Kidney (tissue), 14 donors: ENCODE measurements around the gene RBM17. TPM values are rescaled to one million over a fixed set of nuclear protein-coding genes. Genes with fewer than 3 reads are reported as not detected.

Source experiments
- DNase-seq, 5 donors: peaks; one replicate each; pipeline ENCODE4 v3.0.0-alpha.2; 2013 to 2020
- FAIRE-seq: peaks from 2 replicates; lab custom pipeline; 2012; peaks lifted over from hg19 to GRCh38; lab: Jason Lieb, UNC
- H3K27ac ChIP-seq, 2 donors: one replicate each; pipeline ENCODE4 v1.7.0; 2013; ENCODE audit warnings: low read depth in 2 of 2, low read length in 2 of 2, inconsistent platforms in 1 of 2
- H3K27me3 ChIP-seq: one replicate; pipeline ENCODE4 v1.7.1; 2013; ENCODE audit warnings: low read length, inconsistent platforms; ENCODE audit not compliant: control insufficient read depth, insufficient read depth
- H3K36me3 ChIP-seq, 3 donors: one replicate each; pipeline versions ENCODE4 v1.7.0 to v1.7.1; 2013; ENCODE audit warnings: low read length in 3 of 3, control low read depth in 1 of 3, inconsistent platforms in 1 of 3; ENCODE audit not compliant: insufficient read depth in 3 of 3, control insufficient read depth in 2 of 3
- H3K4me1 ChIP-seq, 3 donors: one replicate each; pipeline versions ENCODE4 v1.7.0 to v1.7.1; 2013; ENCODE audit warnings: low read length in 3 of 3, inconsistent platforms in 1 of 3, low read depth in 1 of 3; ENCODE audit not compliant: control insufficient read depth in 2 of 3, insufficient read depth in 2 of 3
- H3K4me3 ChIP-seq, 3 donors: one replicate each; pipeline versions ENCODE4 v1.7.0 to v1.8.1; 2013; ENCODE audit warnings: low read length in 3 of 3, control low read depth in 1 of 3, inconsistent platforms in 1 of 3
- H3K9ac ChIP-seq, 3 donors: one replicate each; pipeline versions ENCODE4 v1.7.0 to v1.7.1; 2013; ENCODE audit warnings: low read length in 3 of 3, control low read depth in 1 of 3, inconsistent platforms in 1 of 3
- H3K9me3 ChIP-seq, 3 donors: one replicate each; pipeline versions ENCODE4 v1.7.0 to v1.7.1; 2013; ENCODE audit warnings: low read length in 3 of 3, control low read depth in 1 of 3, inconsistent platforms in 1 of 3; ENCODE audit not compliant: control insufficient read depth in 2 of 3, insufficient read depth in 1 of 3
- CTCF ChIP-seq: IDR thresholded peaks from 3 replicates; pipeline ENCODE4 v1.5.1; 2012; ENCODE audit warnings: mild to moderate bottlenecking, moderate library complexity, borderline replicate concordance; ENCODE audit not compliant: insufficient read depth; ENCODE audit errors: extremely low read depth
- intact Hi-C: fragments of 100-400 bp; cut with DNase I; formaldehyde crosslinking; loops from one replicate; pipeline ENCODE4 v1.11.1; 2022
- polyA plus RNA-seq: library from polyadenylated mRNA; stranded (reverse); fragments of 350-450 nt; fragmentation: Illumina TruSeq; extraction: RNeasy Lipid Tissue Mini Kit (QIAGEN cat#74804); gene quantifications from one replicate; pipeline ENCODE4 v1.2.3, GENCODE V29; 2014; ENCODE audit warnings: low read depth, low replicate concordance; ENCODE audit not compliant: insufficient read depth
- total RNA-seq: library from RNA; stranded (reverse); fragmentation: NEBNext Ultra II Directional; extraction: Animal tissue kit (Norgen Biotek cat#: 25700); gene quantifications from one replicate; pipeline ENCODE4 v1.2.1, GENCODE V29; 2021
- donor health status: control.
- donor health status: control.
- donor health status: control.
- donor health status: control.
- donor health status: control.
- donor health status: DM: yes; HTN: yes; CAD: no.
- donor health status: Normal renal cell carcinoma (clear cell type).

RBM17 gene
- total and polyA plus RNA-seq, 2 donors from 2014 or later: 46.4 to 91.9 TPM

GRCh38 chr10:6138456-6138855, 49.6 kb downstream of the RBM17 start:
- H3K9me3 ChIP-seq: no peaks in the 10 kb centered on the region
- DNase-seq (peak in 1 of 5 donors; percentile 6), FAIRE-seq (no peak)
- H3K9ac ChIP-seq: no peak overlapping the region
- H3K27ac ChIP-seq: no peak overlapping the region
- no peaks in the 10 kb centered on the region for H3K36me3 ChIP-seq
- intact Hi-C loops: no loop called here
- no peak for TF ChIP-seq CTCF
- H3K27me3 ChIP-seq: peaks cover 2% of the 10 kb centered on the region
- H3K4me3 ChIP-seq: no peak overlapping the region
- H3K4me1 ChIP-seq: no peaks in the 10 kb centered on the region

DNA sequence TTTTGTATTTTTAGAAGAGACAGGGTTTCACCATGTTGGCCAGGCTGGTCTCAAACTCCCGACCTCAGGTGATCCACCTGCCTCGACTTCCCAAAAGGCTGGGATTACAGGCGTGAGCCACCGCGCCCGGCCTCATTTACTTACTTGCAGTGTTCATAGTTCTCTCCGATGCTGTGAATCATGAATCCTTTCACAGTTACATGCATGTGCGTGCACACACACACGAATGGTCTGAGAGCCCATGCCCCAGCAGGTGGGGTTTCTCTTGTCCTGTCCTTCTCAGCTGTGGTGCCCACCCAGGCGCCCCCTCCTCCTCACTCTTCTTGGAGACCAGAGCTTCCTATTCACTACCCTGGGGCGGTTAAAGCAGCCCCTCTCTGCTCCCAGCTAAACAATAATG, 50.6 kb downstream of the RBM17 start:
- Histone ChIP-seq H3K9me3 (no peaks in the 10 kb centered on the region), H3K4me1 (no peaks in the 10 kb centered on the region), H3K4me3 (no peak overlapping the region), H3K9ac (no peak overlapping the region), H3K27me3 (peaks cover 2% of the 10 kb centered on the region), H3K27ac (no peak overlapping the region), H3K36me3 (no peaks in the 10 kb centered on the region)
- FAIRE-seq: no peak
- DNase-seq: peak in 1 of 5 donors; percentile 50
- intact Hi-C loops: no loop called here
- no peak for TF ChIP-seq CTCF

DNA sequence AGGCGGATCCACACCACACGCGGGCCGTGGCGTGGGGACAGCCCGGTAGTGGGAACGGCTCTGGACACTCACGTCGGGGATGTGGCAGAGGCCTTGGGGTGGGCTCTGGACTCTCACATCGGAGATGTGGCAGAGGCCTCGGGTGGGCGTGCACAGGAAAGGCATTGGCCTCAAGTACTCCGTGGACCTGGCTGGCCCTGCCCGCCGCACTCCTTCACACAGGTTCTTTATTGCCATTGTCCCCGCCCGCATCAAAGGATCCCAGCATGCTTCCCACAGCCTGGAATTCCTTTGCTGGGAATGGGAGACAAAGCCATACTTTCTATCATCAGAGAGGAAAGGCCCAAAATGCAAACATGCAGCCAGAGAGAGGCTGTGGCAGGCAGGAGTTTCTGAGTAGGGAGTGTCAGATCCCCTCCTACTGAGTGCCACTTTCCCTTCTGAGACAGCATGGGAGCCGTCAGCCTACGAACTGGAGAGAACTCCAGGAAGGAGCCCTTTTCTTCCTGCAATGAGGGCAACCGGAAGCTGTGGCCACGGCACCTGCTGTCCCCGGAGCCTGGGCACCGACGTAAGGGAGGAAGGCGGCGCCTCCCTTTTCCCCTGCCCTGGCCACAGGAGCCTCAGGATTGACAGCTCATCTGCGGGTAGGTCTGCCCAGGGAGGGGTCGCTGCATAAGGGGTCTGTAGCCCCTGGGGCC, 51.5 kb downstream of the RBM17 start:
- no peak for TF ChIP-seq CTCF
- Histone ChIP-seq H3K9me3 (no peaks in the 10 kb centered on the region), H3K36me3 (no peaks in the 10 kb centered on the region), H3K27ac (no peak overlapping the region), H3K27me3 (peaks cover 2% of the 10 kb centered on the region), H3K4me1 (no peaks in the 10 kb centered on the region), H3K4me3 (no peak overlapping the region), H3K9ac (no peak overlapping the region)
- DNase-seq (peak in 1 of 5 donors; percentile 78), FAIRE-seq (no peak)
- intact Hi-C loops: no loop called here

DNA sequence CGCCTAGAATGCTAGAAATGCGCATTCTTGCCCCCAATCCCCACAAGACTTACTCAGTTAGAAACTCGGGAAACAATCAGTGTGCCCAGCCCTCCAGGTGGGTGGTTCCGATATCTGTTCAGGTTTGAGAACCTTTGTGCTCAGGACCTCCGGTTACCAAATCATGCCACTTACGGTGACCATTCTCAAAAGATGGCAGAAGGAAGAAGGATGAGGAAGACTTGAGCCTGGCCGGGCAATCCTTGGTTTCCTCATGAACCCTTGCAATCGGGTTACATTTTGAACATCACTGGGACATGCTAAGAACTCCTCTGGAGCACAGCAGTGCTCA, 52.1 kb downstream of the RBM17 start:
- H3K36me3 ChIP-seq: no peaks in the 10 kb centered on the region
- no peak for TF ChIP-seq CTCF
- DNase-seq (peak in 1 of 5 donors; percentile 18), FAIRE-seq (no peak)
- H3K4me1 ChIP-seq: no peaks in the 10 kb centered on the region
- peaks cover 2% of the 10 kb centered on the region for H3K27me3 ChIP-seq
- H3K9me3 ChIP-seq: no peaks in the 10 kb centered on the region
- no peak overlapping the region for H3K9ac ChIP-seq
- intact Hi-C loops: no loop called here
- H3K4me3 ChIP-seq: peak overlapping the region in 1 of 3 donors; percentile 36
- no peak overlapping the region for H3K27ac ChIP-seq
